Activated gamma-delta T cell treated with Interleukin-2 at 50 U/mL for 16 hours (primary cell): Measurements from ENCODE around the gene CAPNS1.
A peak's percentile ranks its signal among the peaks of the same experiment; 100 is the strongest.

Experiments
- DNase-seq: peaks from one replicate; pipeline ENCODE4 v3.0.0-alpha.2; 2020

CAPNS1 gene

DNA sequence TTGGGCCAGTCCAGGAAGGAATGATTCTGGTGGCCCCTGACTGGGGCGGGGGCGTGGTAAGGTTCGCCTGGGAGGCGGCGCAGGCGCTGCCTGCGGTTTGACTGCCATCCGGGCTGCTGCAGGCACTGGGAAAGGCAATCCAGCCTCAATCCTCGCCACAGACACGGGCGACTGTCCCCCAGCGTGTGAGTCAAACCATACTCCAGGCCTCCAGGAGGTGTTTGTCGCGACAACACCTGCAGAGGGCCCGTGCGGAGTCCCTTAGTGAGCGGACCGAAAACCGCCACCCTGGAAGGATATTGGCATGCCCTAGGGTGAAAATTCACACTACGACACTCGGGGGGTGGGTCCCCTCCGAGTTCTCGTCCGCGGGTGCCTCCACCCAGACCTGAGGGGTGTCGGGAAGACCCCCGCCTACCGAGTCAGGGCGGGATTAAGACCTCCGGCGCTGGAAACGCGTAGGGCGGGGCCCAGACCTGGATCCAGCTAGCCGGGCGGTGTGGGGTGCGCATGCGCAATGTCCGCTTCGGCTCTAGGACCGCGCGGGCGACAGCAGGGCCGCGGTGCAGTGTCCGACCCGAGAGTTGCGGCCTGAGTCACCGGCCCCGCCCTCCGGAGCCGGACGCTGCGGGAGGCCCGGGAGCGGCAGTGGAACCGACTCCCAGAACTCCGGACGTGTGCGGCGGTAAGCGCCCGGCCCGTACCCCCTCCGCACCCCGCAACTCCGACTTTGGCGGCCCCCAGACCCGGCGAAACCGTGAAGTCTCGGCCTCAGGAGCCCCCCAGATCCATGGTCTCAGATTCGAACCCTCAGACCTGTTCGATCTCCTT lies at the start of gene CAPNS1:
CAPNS1 (plus strand) TSS at position 594 of the 831 bp plus-strand sequence. CDS start 946 bp downstream, outside the sequence.
- DNase-seq = peak; percentile 91

GRCh38 chr19:36090910-36091695 lies 48.8 kb upstream of the CAPNS1 start:
- DNase-seq = no peak

- no peak for DNase-seq
Measured at GRCh38 chr19:36092566-36092965, 47.3 kb upstream of the CAPNS1 start.

DNA sequence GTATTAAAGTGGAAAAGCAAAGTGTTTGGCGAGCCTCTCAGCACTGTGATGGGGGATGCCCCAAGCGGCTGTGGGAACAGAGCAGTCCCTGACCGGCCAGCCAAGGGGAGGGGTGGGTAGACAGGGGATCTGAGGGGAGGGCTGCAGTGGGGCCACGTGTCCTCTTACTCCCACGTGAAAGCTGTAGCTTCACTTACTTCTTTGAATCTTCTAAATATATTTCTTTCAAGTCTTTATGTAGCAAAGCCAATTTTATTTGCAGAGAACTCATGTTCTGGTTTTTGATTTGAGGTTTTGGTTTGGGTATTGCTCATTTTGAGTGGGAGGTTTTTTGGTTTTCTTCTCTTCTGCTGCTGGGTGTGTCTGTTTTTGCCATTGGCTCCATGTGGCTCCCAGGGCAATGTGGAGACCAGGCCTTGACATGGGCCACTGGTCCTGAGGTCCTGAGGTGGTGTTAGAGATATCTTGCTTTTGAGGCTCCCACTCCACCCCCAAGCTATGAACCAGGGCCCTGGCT lies 46.7 kb upstream of the CAPNS1 start:
- DNase-seq = no peak

GRCh38 chr19:36093687-36094086 lies 46.2 kb upstream of the CAPNS1 start:
- DNase-seq = no peak

DNA sequence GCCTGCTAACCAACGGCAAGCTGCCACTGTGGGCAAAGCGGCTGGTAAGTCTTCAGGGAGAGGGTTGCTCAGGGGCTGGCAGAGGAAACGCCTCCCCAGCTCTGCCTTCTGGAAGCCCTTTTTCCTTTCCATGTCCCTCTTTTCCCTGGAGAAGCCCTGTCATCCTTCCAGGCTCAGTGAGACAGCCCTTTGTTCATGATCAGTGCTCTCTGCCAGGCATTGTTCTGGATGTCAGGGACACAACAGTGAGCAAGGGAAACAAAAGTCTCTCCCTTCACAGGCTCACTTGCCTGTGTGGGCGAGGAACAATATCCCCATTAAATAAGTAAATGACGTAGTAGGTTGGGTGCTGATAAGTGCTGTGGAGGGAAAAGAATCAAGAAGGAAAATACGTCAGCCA lies 42.8 kb upstream of the CAPNS1 start:
- DNase-seq = no peak

DNA sequence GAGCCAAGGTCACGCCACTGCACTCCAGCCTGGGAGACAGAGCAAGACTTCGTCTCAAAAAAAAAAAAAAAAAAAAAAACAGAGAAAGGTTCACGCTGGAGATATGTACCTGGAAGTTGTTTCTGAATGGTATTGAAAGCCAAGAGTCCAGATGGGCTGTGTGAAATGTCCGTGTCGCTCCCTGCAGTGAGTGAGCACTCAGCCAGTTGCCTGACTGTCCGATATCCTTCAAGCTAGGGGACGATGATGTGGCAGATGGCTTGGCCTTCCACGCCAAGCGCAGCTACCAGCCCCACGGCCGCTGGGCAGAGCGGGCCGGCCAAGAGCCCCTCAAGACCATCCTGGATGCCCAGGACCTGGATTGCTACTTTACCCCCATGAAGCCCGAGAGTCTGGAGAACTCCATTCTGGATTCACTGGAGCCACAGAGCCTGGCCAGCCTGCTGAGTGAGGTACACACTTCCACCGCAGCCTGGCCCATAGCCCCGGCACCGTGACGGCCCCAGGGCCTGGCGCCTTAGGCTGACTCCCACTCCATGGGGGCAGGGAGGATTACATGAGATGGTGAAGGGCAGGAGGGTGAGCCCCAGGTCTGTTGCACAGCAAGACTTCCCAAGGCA lies 40.6 kb upstream of the CAPNS1 start:
- DNase-seq = no peak

DNA sequence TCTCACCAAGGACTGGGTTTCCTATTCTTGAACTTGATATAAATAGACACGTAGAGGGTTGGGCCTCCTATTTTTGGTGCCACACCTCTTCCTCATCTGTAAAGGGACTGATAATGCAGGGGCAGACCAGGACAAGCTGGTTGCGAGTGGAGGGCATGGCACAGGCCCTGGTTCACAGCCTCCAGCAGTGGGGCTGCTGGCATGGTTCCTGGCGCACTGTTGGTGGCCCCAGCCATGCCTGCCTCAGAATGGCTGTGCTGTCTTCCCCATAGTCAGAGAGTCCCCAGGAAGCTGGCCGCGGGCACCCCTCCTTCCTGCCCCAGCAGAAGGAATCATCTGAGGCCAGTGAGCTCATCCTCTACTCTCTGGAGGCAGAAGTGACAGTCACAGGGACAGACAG lies 39.4 kb upstream of the CAPNS1 start:
- no peak for DNase-seq

GRCh38 chr19:36101550-36102327 lies 38.1 kb upstream of the CAPNS1 start:
- no peak for DNase-seq

GRCh38 chr19:36103040-36103626 lies 36.7 kb upstream of the CAPNS1 start:
- no peak for DNase-seq

GRCh38 chr19:36103842-36104552 lies 35.9 kb upstream of the CAPNS1 start:
- DNase-seq = no peak

DNA sequence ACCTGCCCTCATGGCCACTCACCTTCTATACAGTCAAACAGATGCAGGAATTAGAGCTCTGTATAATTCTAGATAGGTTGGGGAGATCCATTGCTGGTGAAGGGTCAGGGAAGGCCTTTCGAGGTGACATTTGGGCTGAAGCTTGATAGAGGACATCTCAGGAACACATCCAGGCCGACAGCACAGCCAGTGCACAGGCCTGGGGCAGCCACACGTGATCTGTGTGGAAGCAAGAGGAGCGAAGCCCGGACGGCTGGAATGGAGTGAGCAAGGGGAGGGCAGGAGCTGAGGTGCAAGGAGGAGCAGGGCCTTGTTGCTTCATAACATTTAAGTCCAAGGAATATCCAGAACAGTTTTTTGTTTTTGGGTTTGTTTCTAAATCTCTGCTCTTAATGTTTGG lies 33.4 kb upstream of the CAPNS1 start:
- DNase-seq = no peak

- DNase-seq = no peak
Measured at GRCh38 chr19:36106991-36107390, 32.9 kb upstream of the CAPNS1 start.

GRCh38 chr19:36108684-36109083 lies 31.2 kb upstream of the CAPNS1 start:
- DNase-seq = no peak

DNA sequence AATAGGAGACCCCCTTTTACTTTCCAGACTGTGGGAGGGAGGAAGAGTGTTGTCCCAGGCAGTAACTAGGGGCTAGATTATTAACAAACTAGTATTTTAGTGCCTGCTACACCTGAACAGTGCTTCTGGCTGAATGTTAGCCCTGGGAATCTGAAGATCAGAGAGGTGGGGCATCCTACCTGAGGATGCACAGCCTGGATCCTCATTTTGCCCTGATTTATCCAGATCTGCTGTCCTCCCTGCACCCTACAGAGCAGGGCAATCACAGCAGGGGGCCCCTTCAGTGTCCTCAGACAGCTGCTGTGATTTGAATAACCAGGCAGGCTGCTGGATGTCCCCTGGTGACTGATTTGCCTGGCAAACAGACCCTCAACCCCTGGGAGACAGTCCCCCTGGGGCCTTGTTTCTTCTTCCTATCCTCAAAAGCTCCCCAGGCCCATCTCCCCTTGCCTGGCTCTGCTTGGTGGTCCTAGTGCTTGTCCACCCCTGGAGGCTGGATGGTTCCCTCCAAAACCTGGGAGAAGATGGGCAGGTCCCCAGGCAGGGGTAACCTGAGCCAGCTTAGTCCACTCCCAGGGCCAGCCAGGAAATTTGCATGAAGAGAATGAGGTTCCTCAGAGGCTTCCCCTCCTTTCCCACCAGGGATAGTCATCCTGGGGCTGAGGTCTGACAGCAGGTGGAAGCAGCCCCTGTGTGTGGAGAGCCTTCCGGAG lies 29.2 kb upstream of the CAPNS1 start, which contains the start of gene OVOL3:
OVOL3 (plus strand) TSS at position 657 of the 713 bp plus-strand sequence. CDS start 60 bp downstream, outside the sequence.
- DNase-seq = no peak

GRCh38 chr19:36111200-36111539 lies 28.7 kb upstream of the CAPNS1 start:
- no peak for DNase-seq

- DNase-seq = no peak
Measured at GRCh38 chr19:36112678-36113077, 27.2 kb upstream of the CAPNS1 start.

GRCh38 chr19:36113425-36113824 lies 26.4 kb upstream of the CAPNS1 start:
- DNase-seq = no peak

DNA sequence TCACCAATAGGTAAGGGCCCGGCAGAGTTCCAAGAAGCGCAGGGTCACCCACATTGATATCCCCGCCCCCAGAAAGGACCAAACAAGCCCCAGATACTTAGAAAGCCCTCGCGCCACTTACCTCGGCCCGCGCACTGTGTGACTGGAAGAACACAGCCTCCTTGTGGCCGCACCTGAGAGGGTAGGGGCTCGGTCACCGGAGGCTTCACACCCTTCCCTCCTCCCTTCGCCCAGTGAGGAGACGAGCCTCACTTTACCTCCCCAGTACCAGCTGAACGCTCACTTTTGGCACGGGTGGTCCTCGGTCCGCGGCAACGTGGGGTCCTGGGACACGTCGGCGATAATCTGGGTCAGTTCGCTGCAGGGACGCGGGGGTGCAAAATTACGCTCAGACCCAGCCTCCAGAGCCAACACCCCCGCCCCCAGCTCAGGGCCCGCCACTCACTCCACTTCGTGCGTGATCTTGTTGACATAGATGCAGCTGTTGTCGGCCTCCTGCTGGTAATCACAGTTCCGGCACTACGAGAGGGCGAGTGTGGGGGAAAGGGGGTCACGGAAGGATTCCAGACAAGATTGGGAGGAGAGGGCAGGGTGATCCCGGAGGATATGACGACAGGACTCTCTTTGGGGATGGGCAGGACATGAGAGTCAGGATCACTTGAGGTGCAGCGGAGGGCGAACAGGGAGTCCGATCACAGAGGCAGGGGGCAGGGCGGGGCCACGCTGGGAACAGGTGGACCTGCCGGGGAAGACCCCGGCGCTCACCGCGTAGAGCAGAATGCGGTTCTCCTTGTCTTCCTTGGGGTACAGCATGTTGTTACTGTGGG lies 25.8 kb upstream of the CAPNS1 start:
- no peak for DNase-seq
